H1 (cell line): ENCODE measurements around the gene COL8A1.
A peak's percentile ranks its signal among the peaks of the same experiment; 100 is the strongest.

Experiments
- ASH2L ChIP-seq: fragments of 200-600, 300-600 bp; sonication (generic); IDR thresholded peaks from one replicate; pipeline ENCODE4 v1.7.1; 2017; ENCODE audit warnings: low read length
- EGR1 ChIP-seq: IDR thresholded peaks from 2 replicates; pipeline ENCODE4 v1.6.1; 2011; ENCODE audit warnings: low read depth, low read length, borderline replicate concordance
- EP300 ChIP-seq, 2 experiments: IDR thresholded peaks; 1 replicate in 1 of 2; 2 replicates in 1 of 2; pipeline ENCODE4 v1.6.1; 2011 to 2012; ENCODE audit warnings: low read depth in 2 of 2, low read length in 2 of 2, mild to moderate bottlenecking in 2 of 2, borderline replicate concordance in 1 of 2, inconsistent platforms in 1 of 2, moderate library complexity in 1 of 2
- EZH2 ChIP-seq: fragments of 200-600 bp; sonication (generic); IDR thresholded peaks from 2 replicates; pipeline ENCODE4 v1.7.1; 2012; ENCODE audit warnings: low read depth, mild to moderate bottlenecking, moderate library complexity, low read length, inconsistent platforms; ENCODE audit not compliant: severe bottlenecking
- MAFK ChIP-seq: IDR thresholded peaks from 2 replicates; pipeline ENCODE4 v1.6.1; 2012; ENCODE audit warnings: low read depth, mild to moderate bottlenecking, improper control_type of control experiment, low read length
- POLR2A ChIP-seq, 2 experiments: IDR thresholded peaks; 1 replicate in 1 of 2; 2 replicates in 1 of 2; pipeline ENCODE4 v1.6.1; 2011; ENCODE audit warnings: low read depth in 2 of 2, low read length in 2 of 2, mild to moderate bottlenecking in 2 of 2; ENCODE audit errors: control extremely low read depth in 1 of 2
- POLR2AphosphoS5 ChIP-seq: IDR thresholded peaks from 2 replicates; pipeline ENCODE4 v1.6.1; 2011; ENCODE audit warnings: low read depth, low read length
- RAD21 ChIP-seq, 2 experiments: IDR thresholded peaks in 1 of 2; conservative IDR thresholded peaks in 1 of 2; 2 replicates each; pipeline ENCODE4 v1.6.1; 2011; ENCODE audit warnings: low read depth in 2 of 2, low read length in 2 of 2, improper control_type of control experiment in 1 of 2, inconsistent platforms in 1 of 2, mild to moderate bottlenecking in 1 of 2, moderate library complexity in 1 of 2
- RFX5 ChIP-seq: IDR thresholded peaks from 2 replicates; pipeline ENCODE4 v1.6.1; 2011; ENCODE audit warnings: low read depth, low read length, improper control_type of control experiment, borderline replicate concordance
- SIN3A ChIP-seq, 2 experiments: IDR thresholded peaks in 1 of 2; conservative IDR thresholded peaks in 1 of 2; 2 replicates each; pipeline ENCODE4 v1.6.1; 2011 to 2012; ENCODE audit warnings: low read length in 2 of 2, improper control_type of control experiment in 1 of 2, low read depth in 1 of 2, mild to moderate bottlenecking in 1 of 2
- SUZ12 ChIP-seq: fragments of 200-600 bp; sonication (generic); IDR thresholded peaks from 2 replicates; pipeline ENCODE4 v1.6.1; 2012; ENCODE audit warnings: mild to moderate bottlenecking, inconsistent platforms, low read length, moderate library complexity, mixed read lengths
- TF ChIP-seq, protein P1 (sequence below), 3 experiments: IDR thresholded peaks; 1 replicate in 2 of 3; 2 replicates in 1 of 3; pipeline versions ENCODE4 v1.5.1 to v1.6.1; 2011; ENCODE audit warnings: low read length in 3 of 3, mild to moderate bottlenecking in 3 of 3, inconsistent platforms in 2 of 3, low read depth in 1 of 3, moderate library complexity in 1 of 3; ENCODE audit not compliant: insufficient read depth in 1 of 3; ENCODE audit errors: control extremely low read depth in 1 of 3

DNA sequence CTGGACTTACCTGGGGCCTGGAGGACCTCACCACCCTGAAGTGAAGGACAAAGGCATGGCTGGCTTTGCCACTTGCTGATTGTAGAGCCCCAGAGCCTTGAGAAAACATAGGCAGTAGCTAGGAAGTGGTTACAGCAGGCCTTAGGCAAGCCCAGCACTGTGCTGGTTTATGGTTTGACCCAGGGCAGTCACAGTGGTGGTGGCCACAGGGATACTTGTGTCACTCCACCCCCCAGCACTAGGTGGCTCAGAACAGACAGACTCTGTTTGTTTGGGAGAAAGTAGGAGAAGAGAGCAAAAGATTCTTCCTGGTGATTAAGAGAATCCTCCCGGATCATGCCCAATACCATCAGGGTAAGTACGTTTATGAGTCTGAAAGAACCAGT lies 13.2 kb upstream of the COL8A1 start:
- TF ChIP-seq RAD21 (IDR thresholded peaks at IDR 0.05 in 1 of 2, conservative IDR thresholded peaks at IDR 0.05 in 1 of 2; ENCODE audit: low read depth in 2 of 2, low read length in 2 of 2) = no peak
- TF ChIP-seq, protein P1, sequence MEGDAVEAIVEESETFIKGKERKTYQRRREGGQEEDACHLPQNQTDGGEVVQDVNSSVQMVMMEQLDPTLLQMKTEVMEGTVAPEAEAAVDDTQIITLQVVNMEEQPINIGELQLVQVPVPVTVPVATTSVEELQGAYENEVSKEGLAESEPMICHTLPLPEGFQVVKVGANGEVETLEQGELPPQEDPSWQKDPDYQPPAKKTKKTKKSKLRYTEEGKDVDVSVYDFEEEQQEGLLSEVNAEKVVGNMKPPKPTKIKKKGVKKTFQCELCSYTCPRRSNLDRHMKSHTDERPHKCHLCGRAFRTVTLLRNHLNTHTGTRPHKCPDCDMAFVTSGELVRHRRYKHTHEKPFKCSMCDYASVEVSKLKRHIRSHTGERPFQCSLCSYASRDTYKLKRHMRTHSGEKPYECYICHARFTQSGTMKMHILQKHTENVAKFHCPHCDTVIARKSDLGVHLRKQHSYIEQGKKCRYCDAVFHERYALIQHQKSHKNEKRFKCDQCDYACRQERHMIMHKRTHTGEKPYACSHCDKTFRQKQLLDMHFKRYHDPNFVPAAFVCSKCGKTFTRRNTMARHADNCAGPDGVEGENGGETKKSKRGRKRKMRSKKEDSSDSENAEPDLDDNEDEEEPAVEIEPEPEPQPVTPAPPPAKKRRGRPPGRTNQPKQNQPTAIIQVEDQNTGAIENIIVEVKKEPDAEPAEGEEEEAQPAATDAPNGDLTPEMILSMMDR (IDR thresholded peaks at IDR 0.05; ENCODE audit: control extremely low read depth in 1 of 3, insufficient read depth in 1 of 3, low read depth in 1 of 3, low read length in 3 of 3) = peak in 1 of 3 experiments; percentile 14; a peak in 1 of 4 replicates
- no peak for TF ChIP-seq EZH2
- no peak for TF ChIP-seq EP300 (IDR thresholded peaks at IDR 0.05; ENCODE audit: borderline replicate concordance in 1 of 2, low read depth in 2 of 2, low read length in 2 of 2)
- TF ChIP-seq ASH2L = no peak
- TF ChIP-seq RFX5 = no peak
- TF ChIP-seq MAFK = no peak
- no peak for TF ChIP-seq EGR1
- TF ChIP-seq SUZ12 = no peak
- no peak for TF ChIP-seq POLR2AphosphoS5
- TF ChIP-seq SIN3A (conservative IDR thresholded peaks at IDR 0.05 in 1 of 2, IDR thresholded peaks at IDR 0.05 in 1 of 2; ENCODE audit: low read depth in 1 of 2, low read length in 2 of 2) = no peak
- TF ChIP-seq POLR2A (IDR thresholded peaks at IDR 0.05; ENCODE audit: control extremely low read depth in 1 of 2, low read depth in 2 of 2, low read length in 2 of 2) = no peak
